Type B pancreatic cell (in vitro differentiated cells): ENCODE measurements around the gene TGFBR3. TPM values are rescaled to one million over a fixed set of nuclear protein-coding genes. Genes with fewer than 3 reads are reported as not detected.

ENCODE experiments used
- DNase-seq: peaks from one replicate; pipeline ENCODE4 v3.0.0; 2021; ENCODE audit warnings: mixed read lengths; ENCODE audit not compliant: unreplicated experiment; ENCODE audit errors: extremely low spot score
- H3K27ac Mint-ChIP-seq: 2 replicates; pipeline ENCODE4 v1.8.0; 2021; ENCODE audit warnings: mild to moderate bottlenecking, mixed read lengths
- H3K27me3 Mint-ChIP-seq: 2 replicates; pipeline ENCODE4 v1.8.0; 2021; ENCODE audit warnings: mixed read lengths
- H3K36me3 Mint-ChIP-seq: 2 replicates; pipeline ENCODE4 v1.8.0; 2021; ENCODE audit warnings: mixed read lengths
- H3K4me1 Mint-ChIP-seq: one replicate; pipeline ENCODE4 v1.8.0; 2021; ENCODE audit warnings: mixed read lengths; ENCODE audit not compliant: unreplicated experiment
- H3K4me3 Mint-ChIP-seq: 2 replicates; pipeline ENCODE4 v1.8.0; 2021; ENCODE audit warnings: mild to moderate bottlenecking, mixed read lengths
- H3K9me3 Mint-ChIP-seq: 2 replicates; pipeline ENCODE4 v1.8.0; 2021; ENCODE audit warnings: mixed read lengths
- CTCF ChIP-seq: fragments of 200-600 bp; sonication (generic); conservative IDR thresholded peaks from 2 replicates; pipeline ENCODE4 v1.5.0; 2021; ENCODE audit warnings: antibody characterized with exemption, mild to moderate bottlenecking
- total RNA-seq: library from RNA; stranded (reverse); gene quantifications from 2 replicates; pipeline ENCODE4 v1.2.1, GENCODE V29; 2021; ENCODE audit warnings: low replicate concordance

Gene TGFBR3
- total RNA-seq, 1 donor from 2014 or later: 33.5 TPM

DNA sequence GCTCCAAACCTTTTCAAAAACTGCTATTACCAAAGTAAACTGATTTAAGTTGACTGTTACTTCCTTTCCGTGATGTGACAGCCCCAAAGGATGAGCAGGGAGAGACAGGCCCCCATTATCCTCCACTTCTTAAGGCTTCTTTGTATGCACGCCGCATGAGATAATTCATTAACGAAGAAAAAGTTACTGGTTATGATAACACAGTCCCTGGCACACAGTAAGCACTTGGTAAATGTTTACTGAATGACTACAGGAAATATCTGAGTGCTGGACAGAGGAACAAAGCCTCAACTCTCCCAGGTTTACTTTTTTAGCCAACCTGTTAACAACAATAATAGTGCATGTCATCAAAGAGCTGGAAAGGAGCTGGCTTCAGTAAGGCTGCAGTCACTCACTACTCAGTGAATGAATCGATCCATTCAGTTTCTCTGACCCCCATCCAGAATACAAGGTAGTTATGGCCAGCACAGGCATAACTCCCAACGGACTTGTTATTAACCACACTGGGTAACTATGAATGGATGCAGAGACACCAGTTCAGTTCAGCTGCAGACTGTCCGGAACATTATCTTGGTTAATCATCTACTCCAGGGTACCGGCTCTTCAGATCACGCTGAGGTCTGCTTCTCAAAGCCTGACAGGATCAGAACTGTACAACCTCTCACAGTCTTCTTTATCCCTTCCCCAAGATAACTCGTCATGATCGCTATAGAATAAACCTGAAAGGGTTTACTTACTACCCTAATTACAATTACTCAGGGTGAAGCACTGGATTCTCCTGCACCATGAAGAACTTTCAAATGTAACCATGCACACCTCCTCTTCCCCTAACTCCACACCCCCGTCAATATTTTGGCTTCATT is 58.3 kb downstream of the TGFBR3 start:
- H3K4me1 Mint-ChIP-seq: peaks cover 33% of the 10 kb centered on the region
- TF ChIP-seq CTCF: no peak
- H3K36me3 Mint-ChIP-seq: no peaks in the 10 kb centered on the region
- H3K27ac Mint-ChIP-seq: peak overlapping the region; percentile 20
- H3K27me3 Mint-ChIP-seq: no peaks in the 10 kb centered on the region
- no peak for DNase-seq
- H3K4me3 Mint-ChIP-seq: no peak overlapping the region
- H3K9me3 Mint-ChIP-seq: no peaks in the 10 kb centered on the region

- H3K4me1 Mint-ChIP-seq: peaks cover 34% of the 10 kb centered on the region
- peak overlapping the region; percentile 20 for H3K27ac Mint-ChIP-seq
These were observed 58.9 kb downstream of the TGFBR3 start for GRCh38 chr1:91827087-91827458.

GRCh38 chr1:91826649-91827048 is 59.3 kb downstream of the TGFBR3 start:
- H3K4me1 Mint-ChIP-seq: peaks cover 32% of the 10 kb centered on the region
- no peak overlapping the region for H3K27ac Mint-ChIP-seq
- no peaks in the 10 kb centered on the region for H3K27me3 Mint-ChIP-seq
- H3K36me3 Mint-ChIP-seq: no peaks in the 10 kb centered on the region
- H3K9me3 Mint-ChIP-seq: no peaks in the 10 kb centered on the region
- no peak for TF ChIP-seq CTCF
- H3K4me3 Mint-ChIP-seq: no peak overlapping the region
- no peak for DNase-seq

More at GRCh38 chr1:91827087-91827458, 58.9 kb downstream of the TGFBR3 start:
- H3K36me3 Mint-ChIP-seq: no peaks in the 10 kb centered on the region
- DNase-seq: no peak
- no peaks in the 10 kb centered on the region for H3K9me3 Mint-ChIP-seq
- TF ChIP-seq CTCF: no peak
- H3K4me3 Mint-ChIP-seq: no peak overlapping the region
- no peaks in the 10 kb centered on the region for H3K27me3 Mint-ChIP-seq

- Mint-ChIP-seq H3K27me3 (no peaks in the 10 kb centered on the region), H3K4me1 (peaks cover 33% of the 10 kb centered on the region), H3K4me3 (no peak overlapping the region), H3K36me3 (no peaks in the 10 kb centered on the region), H3K9me3 (no peaks in the 10 kb centered on the region), H3K27ac (no peak overlapping the region)
- DNase-seq: no peak
- no peak for TF ChIP-seq CTCF
These were observed 59.7 kb downstream of the TGFBR3 start for GRCh38 chr1:91826248-91826647.

- DNase-seq: no peak
- H3K9me3 Mint-ChIP-seq: no peaks in the 10 kb centered on the region
- no peak overlapping the region for H3K4me3 Mint-ChIP-seq
- H3K4me1 Mint-ChIP-seq: peaks cover 37% of the 10 kb centered on the region
- no peaks in the 10 kb centered on the region for H3K27me3 Mint-ChIP-seq
- no peak for TF ChIP-seq CTCF
- H3K27ac Mint-ChIP-seq: no peak overlapping the region
- H3K36me3 Mint-ChIP-seq: no peaks in the 10 kb centered on the region
These were observed 64.7 kb downstream of the TGFBR3 start for GRCh38 chr1:91821126-91821868.
